Left ventricle myocardium superior (tissue), 1 donor: ENCODE data around the gene SIX6. TPM values are rescaled to one million over a fixed set of nuclear protein-coding genes. Genes with fewer than 3 reads are reported as not detected.
"Not testable (repeated sequence)": the region's sequence is repeated elsewhere in the genome, so short reads cannot be mapped to it uniquely, and the experiment has no call there.

Experiments used
- ATAC-seq: fragments of 200-7000 bp; cut with Tn5 transposase; one replicate; pipeline ENCODE4 v1.9.1; 2020; ENCODE audit warnings: mild to moderate bottlenecking, moderate library complexity
- DNase-seq: peaks from one replicate; pipeline ENCODE4 v3.0.0-alpha.2; 2020
- intact Hi-C: fragments of 100-400 bp; cut with micrococcal nuclease; formaldehyde crosslinking; loops from one replicate; pipeline ENCODE4 v1.11.0; 2022
- long read RNA-seq: library from polyadenylated mRNA; unstranded; transcript quantifications from one replicate; pipeline ENCODE4 v2.0.0, GENCODE V29; 2021
- total RNA-seq: library from RNA; stranded (reverse); fragmentation: NEBNext Ultra II Directional; extraction: Animal tissue kit (Norgen Biotek cat#: 25700); gene quantifications from one replicate; pipeline ENCODE4 v1.2.1, GENCODE V29; 2021
- donor health status: DM: no; HTN: yes; CAD: no; lungs with severe emphysema.

Gene SIX6
- not detected for total RNA-seq
- long read RNA-seq: 0 reads

- intact Hi-C loops: no loop called here
- ATAC-seq: no peak
- no peak for DNase-seq
Measured at GRCh38 chr14:60508707-60509437, at the start of gene SIX6. Gene SIX6, plus strand, starts transcription at chr14:60509146. Its CDS starts 253 bp downstream, at chr14:60509399.

DNA sequence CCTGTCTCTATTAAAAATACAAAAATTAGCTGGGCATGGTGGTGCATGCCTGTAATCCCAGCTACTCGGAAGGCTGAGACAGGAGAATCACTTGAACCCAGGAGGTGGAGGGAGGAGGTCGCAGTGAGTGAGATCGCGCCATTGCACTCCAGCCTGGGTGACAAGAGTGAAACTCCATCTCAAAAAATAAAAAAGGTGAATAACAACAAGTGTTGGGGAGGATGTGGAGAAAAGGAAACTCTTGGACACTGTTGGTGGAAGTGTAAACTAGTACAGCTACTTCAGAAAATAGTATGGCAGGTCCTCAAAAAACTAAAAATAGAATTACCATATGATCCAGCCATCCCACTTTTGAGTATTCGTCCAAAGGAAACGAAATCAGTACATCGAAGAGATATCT lies 28.7 kb upstream of the SIX6 start:
- intact Hi-C loops, DNase-seq, ATAC-seq: not testable (repeated sequence)

GRCh38 chr14:60482743-60483142 lies 26.2 kb upstream of the SIX6 start:
- no peak for ATAC-seq
- intact Hi-C loops: no loop called here
- DNase-seq: no peak

DNA sequence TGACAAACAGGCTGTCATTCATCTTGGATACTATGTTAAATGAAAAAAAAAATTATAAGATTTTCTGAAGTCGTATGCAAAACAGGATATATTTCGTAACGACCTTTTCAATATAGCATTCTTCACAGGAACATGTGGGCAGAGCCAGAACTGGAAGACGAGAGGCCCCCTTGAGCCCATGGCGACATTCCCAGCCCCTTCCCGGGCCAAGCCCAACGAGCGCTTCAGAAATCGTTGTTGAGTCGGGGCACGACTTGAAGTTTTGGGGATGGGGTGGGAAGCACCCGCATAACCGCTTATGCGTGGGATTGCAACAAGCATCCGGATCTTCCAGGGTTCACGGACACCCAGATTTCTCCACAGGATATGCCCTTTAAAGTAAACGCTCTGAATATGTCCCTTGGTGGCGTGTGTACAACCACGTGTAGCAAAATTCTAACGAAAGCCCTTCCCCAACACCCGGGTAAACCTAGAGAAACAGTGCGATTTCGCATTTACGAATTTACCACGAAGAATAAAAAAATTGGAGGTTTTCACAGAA lies 23.8 kb upstream of the SIX6 start:
- intact Hi-C loops: no loop called here
- ATAC-seq (no peak), DNase-seq (no peak)

DNA sequence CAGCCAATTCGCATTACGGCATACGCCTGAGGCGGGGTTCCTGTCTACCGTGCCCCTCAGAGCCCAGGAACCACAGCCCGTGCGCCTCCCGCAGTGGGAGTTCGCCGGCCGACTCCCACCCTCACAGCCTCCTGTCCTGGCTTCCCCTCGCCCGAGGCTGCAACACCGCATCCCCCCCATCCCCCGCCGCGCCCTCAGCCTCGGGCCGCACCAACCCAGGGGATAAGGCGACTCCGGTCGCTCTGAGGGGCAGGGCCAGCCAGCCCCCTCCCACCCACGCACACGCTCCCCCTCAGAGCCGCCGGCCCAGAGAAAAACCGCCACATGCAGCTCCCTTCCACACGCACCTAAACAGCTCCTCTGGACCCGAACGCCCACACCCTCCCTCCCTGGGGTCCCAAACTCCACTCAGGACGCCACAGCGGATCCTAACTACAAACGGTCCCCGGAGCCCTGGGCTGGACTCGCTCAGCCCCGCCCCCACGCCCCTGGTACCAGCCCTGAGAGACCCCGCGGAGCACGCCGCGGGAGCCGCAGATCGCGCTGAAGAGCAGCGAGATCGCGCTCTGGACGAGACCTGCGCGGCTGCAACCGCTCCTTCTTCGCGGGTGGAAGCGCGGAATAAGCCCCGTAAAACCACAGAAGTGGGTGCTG lies 23.2 kb upstream of the SIX6 start, which contains the start of gene C14orf39:
Gene C14orf39, minus strand, starts transcription at position 466 of the 654 bp plus-strand sequence. CDS start 985 bp downstream, outside the sequence.
- ATAC-seq (no peak), DNase-seq (no peak)
- intact Hi-C loops: no loop called here

GRCh38 chr14:60487211-60487610 lies 21.7 kb upstream of the SIX6 start:
- no peak for ATAC-seq
- intact Hi-C loops: no loop called here

GRCh38 chr14:60488175-60488574 lies 20.8 kb upstream of the SIX6 start:
- ATAC-seq (no peak), DNase-seq (no peak)

More at GRCh38 chr14:60487211-60487610, 21.7 kb upstream of the SIX6 start:
- DNase-seq: no peak

DNA sequence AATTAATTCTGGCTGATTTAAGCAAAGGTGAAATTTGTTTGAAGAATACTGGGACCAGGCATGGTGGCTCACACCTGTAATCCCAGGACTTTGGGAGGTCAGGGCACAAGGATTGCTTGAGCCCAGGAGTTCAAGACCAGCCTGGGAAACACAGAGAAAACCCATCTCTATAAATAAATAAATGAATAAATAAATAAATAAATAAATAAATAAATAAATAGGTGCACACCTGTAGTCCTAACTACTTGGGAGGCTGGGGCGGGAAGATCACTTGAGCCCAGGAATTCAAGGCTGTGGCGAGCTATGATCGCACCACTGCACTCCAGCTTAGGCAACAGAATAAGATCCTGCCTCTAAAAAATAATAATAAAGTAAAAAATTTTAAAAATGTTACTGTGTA lies 18.7 kb upstream of the SIX6 start:
- intact Hi-C loops: no loop called here
- DNase-seq (no peak), ATAC-seq (no peak)

More at GRCh38 chr14:60488175-60488574, 20.8 kb upstream of the SIX6 start:
- intact Hi-C loops: no loop called here

DNA sequence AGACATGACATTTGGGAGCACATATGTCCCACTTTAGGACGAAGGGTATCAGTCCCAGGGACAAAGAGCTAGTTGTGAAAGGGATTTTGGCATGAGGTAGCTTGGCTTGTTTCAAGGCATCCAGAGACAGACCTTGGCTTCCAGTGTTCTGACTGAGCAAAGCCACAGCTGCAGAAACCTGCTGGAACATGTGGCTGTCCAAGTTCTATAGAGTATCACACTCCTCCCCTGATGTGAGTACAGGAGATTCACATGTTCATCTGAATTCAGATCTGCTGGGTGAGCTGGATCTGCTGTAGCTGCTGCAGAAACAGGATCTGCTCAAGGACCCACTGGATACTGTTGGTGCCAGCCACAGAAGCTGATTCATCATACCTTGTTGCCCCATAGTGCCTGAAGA lies 13.0 kb upstream of the SIX6 start:
- intact Hi-C loops: no loop called here
- ATAC-seq (no peak), DNase-seq (no peak)

DNA sequence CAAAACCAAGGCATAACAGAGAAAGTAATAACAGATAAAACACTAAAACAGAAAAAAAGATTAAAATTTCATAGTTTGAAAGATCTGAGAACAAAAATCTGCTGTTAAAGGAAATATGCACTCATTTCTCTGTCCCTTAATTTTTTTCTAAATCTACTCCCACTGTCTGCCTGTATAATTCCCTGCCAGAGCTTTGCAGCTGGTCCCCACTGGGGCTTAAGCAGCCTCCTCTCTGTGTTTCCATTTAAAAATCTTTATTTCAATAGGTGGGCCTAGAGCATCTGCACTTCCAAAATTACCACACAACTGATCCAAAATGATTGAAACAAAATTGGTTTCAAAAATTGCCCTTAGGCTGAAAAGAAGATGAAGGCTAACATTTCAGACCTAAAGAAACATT lies 6.4 kb upstream of the SIX6 start:
- DNase-seq (no peak), ATAC-seq (no peak)
- intact Hi-C loops: no loop called here

- intact Hi-C loops: no loop called here
- DNase-seq (no peak), ATAC-seq (no peak)
Measured at GRCh38 chr14:60505448-60505847, 3.5 kb upstream of the SIX6 start.

GRCh38 chr14:60506010-60506409 lies 2.9 kb upstream of the SIX6 start:
- intact Hi-C loops: no loop called here
- DNase-seq: no peak
- ATAC-seq: no peak

DNA sequence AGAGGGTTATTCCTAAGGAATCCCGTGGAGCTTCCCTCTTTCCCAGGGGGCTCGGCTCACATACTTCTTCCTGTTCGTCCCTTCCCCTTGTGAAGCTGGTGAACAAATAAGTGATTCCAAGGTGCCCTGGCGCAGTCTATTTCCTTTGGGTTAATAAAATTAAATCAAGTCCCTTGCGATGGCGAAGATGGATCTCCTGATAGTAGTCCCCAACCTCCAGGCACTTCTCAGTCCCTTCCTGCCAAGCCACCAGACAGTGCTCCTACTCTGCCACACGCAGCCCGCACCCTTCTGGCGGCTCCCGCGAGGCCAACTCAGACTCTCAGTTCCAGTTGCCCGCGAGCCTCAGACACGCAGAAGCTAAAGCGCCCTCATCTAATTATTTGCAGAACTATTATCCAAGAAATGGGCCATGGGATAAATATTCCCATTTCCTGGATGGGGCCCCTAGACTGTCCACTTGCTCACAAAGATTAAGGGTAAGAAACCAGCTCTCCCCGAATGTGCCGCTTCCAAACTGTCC lies 2.4 kb upstream of the SIX6 start:
- intact Hi-C loops: no loop called here
- ATAC-seq (no peak), DNase-seq (no peak)

GRCh38 chr14:60506985-60507829 lies 1.7 kb upstream of the SIX6 start:
- no peak for ATAC-seq
- no peak for DNase-seq
- intact Hi-C loops: no loop called here

GRCh38 chr14:60508363-60508706 lies 611 bp upstream of the SIX6 start:
- no peak for DNase-seq
- no peak for ATAC-seq
- intact Hi-C loops: no loop called here

- intact Hi-C loops: no loop called here
- DNase-seq: no peak
- no peak for ATAC-seq
Measured at GRCh38 chr14:60509438-60510253, 700 bp downstream of the SIX6 start.

- intact Hi-C loops: no loop called here
- DNase-seq (no peak), ATAC-seq (no peak)
Measured at GRCh38 chr14:60510254-60510950, 1.5 kb downstream of the SIX6 start.

- intact Hi-C loops: no loop called here
- no peak for ATAC-seq
Measured at GRCh38 chr14:60510951-60511599, 2.1 kb downstream of the SIX6 start.

More at GRCh38 chr14:60510951-60511599, 2.1 kb downstream of the SIX6 start:
- no peak for DNase-seq
